GM13976 (cell line): ENCODE data around the gene SLC66A2.

Experiments used
- DNase-seq: peaks from one replicate; pipeline ENCODE4 v3.0.0; 2012; ENCODE audit warnings: low spot score
- CTCF ChIP-seq: IDR thresholded peaks from 2 replicates; pipeline ENCODE4 v1.5.1; 2012; ENCODE audit warnings: borderline replicate concordance, mild to moderate bottlenecking; ENCODE audit not compliant: insufficient read depth; ENCODE audit errors: extremely low read depth, missing control alignments, control extremely low read depth
- in situ Hi-C: fragments of 300-500 bp; cut with MboI; formaldehyde crosslinking; loops from one replicate; pipeline ENCODE4 v1.12.0; 2022; ENCODE audit warnings: low sequenced_read_pairs, mixed read lengths, inconsistent platforms; ENCODE audit not compliant: unreplicated experiment

Gene SLC66A2

GRCh38 chr18:79912409-79912991 lies 39.0 kb downstream of the SLC66A2 start:
- TF ChIP-seq CTCF: no peak
- peak; percentile 28 for DNase-seq
- in situ Hi-C loops: no loop called here

GRCh38 chr18:79911344-79912270 lies 39.8 kb downstream of the SLC66A2 start:
- in situ Hi-C loops: no loop called here
- DNase-seq: peak; percentile 33
- TF ChIP-seq CTCF: no peak

- DNase-seq: peak; percentile 26
Measured at GRCh38 chr18:79910563-79911343, 40.7 kb downstream of the SLC66A2 start.

GRCh38 chr18:79906706-79907105 lies 44.7 kb downstream of the SLC66A2 start:
- no peak for TF ChIP-seq CTCF
- in situ Hi-C loops: no loop called here
- DNase-seq: no peak

More at GRCh38 chr18:79910563-79911343, 40.7 kb downstream of the SLC66A2 start:
- TF ChIP-seq CTCF: no peak
- in situ Hi-C loops: no loop called here

GRCh38 chr18:79905993-79906392 lies 45.5 kb downstream of the SLC66A2 start:
- no peak for DNase-seq
- no peak for TF ChIP-seq CTCF
- in situ Hi-C loops: no loop called here

GRCh38 chr18:79905389-79905911 lies 46.0 kb downstream of the SLC66A2 start:
- in situ Hi-C loops: no loop called here
- TF ChIP-seq CTCF: no peak
- DNase-seq: no peak
